ENCODE results near the gene CAMSAP1. TPM values are rescaled to one million over a fixed set of nuclear protein-coding genes. Genes with fewer than 3 reads are reported as not detected.

Gene CAMSAP1
- total and polyA plus RNA-seq, 9 of the 15 experiments (the other 6 are each of a cell fraction or from before 2014, with no cell fraction given): 1.5 to 28.8 (median 14.3) TPM

- H4K20me1 ChIP-seq (replicated peaks; ENCODE audit: control insufficient read depth, insufficient read depth, low read length): no peaks in the 10 kb centered on the region; the same call in 1 of the 2 replicates
- no peaks in the 10 kb centered on the region for H3K9me1 ChIP-seq (ENCODE audit: control insufficient read depth, insufficient read depth, low read length)
- ChIA-PET CTCF (ENCODE audit: low intra/inter-chr PET ratio) (interaction anchor here (0.5 kb wide), 1 partner anchor 10 kb away, joined by 3 read pairs; no protein-coding TSS in a partner anchor), POLR2A (no interaction called here)
- 46% methylated on average over 29 of the region's 43 CpGs for WGBS (ENCODE audit: insufficient coverage, low coverage, missing lambda C conversion rate)
- no peak overlapping the region for H3K27ac ChIP-seq (ENCODE audit: extremely low read depth, low read depth, low read length)
- no peaks in the 10 kb centered on the region for H3K79me2 ChIP-seq (ENCODE audit: control insufficient read depth, insufficient read depth, low read length)
- no peak overlapping the region for H3K4me3 ChIP-seq
- no peak overlapping the region for H2AFZ ChIP-seq (ENCODE audit: low read depth, low read length)
- ATAC-seq (no peak), DNase-seq (ENCODE audit: extremely low read depth in 1 of 4, low spot score in 3 of 4) (no peak), FAIRE-seq (no peak)
- H3K9ac ChIP-seq (ENCODE audit: insufficient read depth in 1 of 2, low read depth in 2 of 2, low read length in 2 of 2): no peak overlapping the region
- no peaks in the 10 kb centered on the region for H3K36me3 ChIP-seq (ENCODE audit: control insufficient read depth, insufficient read depth, low read length)
- no peak overlapping the region for H3K4me2 ChIP-seq (ENCODE audit: insufficient read depth, low read length)
- in situ Hi-C loops (cut with MboI): no loop called here
- intact Hi-C loops (cut with micrococcal nuclease): no loop called here
- no TSS peak for BruUV-seq (replicated peaks)
- peaks cover 0 to 35% of the 10 kb centered on the region in 2 experiments; a peak in 2 of 5 replicates for H3K4me1 ChIP-seq (replicated peaks in 1 of 2; ENCODE audit: control insufficient read depth in 2 of 2, insufficient read depth in 2 of 2, low read length in 2 of 2)
- peaks cover 5 to 46% of the 10 kb centered on the region in 2 experiments; a peak in 4 of 5 replicates for H3K27me3 ChIP-seq (ENCODE audit: control insufficient read depth in 2 of 2, insufficient read depth in 2 of 2, low read length in 2 of 2)
- no peak for TF ChIP-seq SNRNP70 (optimal IDR thresholded peaks at IDR 0.05; ENCODE audit: low read depth, low read length)
- TF ChIP-seq KLF16 (IDR thresholded peaks at IDR 0.05): no peak
- peak; percentile 52; the same call in 1 of the 2 replicates for TF ChIP-seq MAX (CRISPR knock-in tag; IDR thresholded peaks at IDR 0.05)
- H3K9me3 ChIP-seq (replicated peaks; ENCODE audit: control insufficient read depth, insufficient read depth, low read depth, low read length): peaks cover 3% of the 10 kb centered on the region; the same call in 1 of the 2 replicates
These were observed 138.7 kb downstream of the CAMSAP1 start for GRCh38 chr9:135768516-135769218.

- no peak for DNase-seq (ENCODE audit: extremely low read depth in 1 of 4, low spot score in 3 of 4)
- Histone ChIP-seq H2AFZ (ENCODE audit: low read depth, low read length) (no peak overlapping the region), H3K4me1 (replicated peaks in 1 of 2; ENCODE audit: control insufficient read depth in 2 of 2, insufficient read depth in 2 of 2, low read length in 2 of 2) (peaks cover 0 to 22% of the 10 kb centered on the region in 2 experiments; a peak in 1 of 5 replicates), H3K27ac (ENCODE audit: extremely low read depth, low read depth, low read length) (no peak overlapping the region), H3K79me2 (ENCODE audit: control insufficient read depth, insufficient read depth, low read length) (no peaks in the 10 kb centered on the region), H3K36me3 (ENCODE audit: control insufficient read depth, insufficient read depth, low read length) (no peaks in the 10 kb centered on the region), H3K9me3 (replicated peaks; ENCODE audit: control insufficient read depth, insufficient read depth, low read depth, low read length) (peaks cover 3% of the 10 kb centered on the region; the same call in 1 of the 2 replicates), H3K9ac (ENCODE audit: insufficient read depth in 1 of 2, low read depth in 2 of 2, low read length in 2 of 2) (no peak overlapping the region), H3K9me1 (ENCODE audit: control insufficient read depth, insufficient read depth, low read length) (no peaks in the 10 kb centered on the region), H3K4me3 (no peak overlapping the region), H4K20me1 (replicated peaks; ENCODE audit: control insufficient read depth, insufficient read depth, low read length) (no peaks in the 10 kb centered on the region; the same call in 1 of the 2 replicates), H3K4me2 (ENCODE audit: insufficient read depth, low read length) (no peak overlapping the region), H3K27me3 (ENCODE audit: control insufficient read depth in 2 of 2, insufficient read depth in 2 of 2, low read length in 2 of 2) (peaks cover 8 to 45% of the 10 kb centered on the region in 2 experiments; a peak in 4 of 5 replicates)
- no peak for ATAC-seq
- CTCF ChIA-PET (ENCODE audit: low intra/inter-chr PET ratio): no interaction called here
- BruUV-seq (replicated peaks): no TSS peak
- intact Hi-C loops (cut with micrococcal nuclease) (no loop called here), in situ Hi-C loops (cut with MboI) (no loop called here)
- POLR2A ChIA-PET: no interaction called here
- no peak for FAIRE-seq
- WGBS (ENCODE audit: insufficient coverage, low coverage, missing lambda C conversion rate): 15% methylated on average over 4 of the region's 4 CpGs
- TF ChIP-seq ADNP (tag; IDR thresholded peaks at IDR 0.05) (no peak), MTF1 (CRISPR knock-in tag; IDR thresholded peaks at IDR 0.05; ENCODE audit: borderline replicate concordance) (no peak), ZNF57 (CRISPR knock-in tag; IDR thresholded peaks at IDR 0.05) (no peak), PPARD (CRISPR knock-in tag; IDR thresholded peaks at IDR 0.05) (no peak), STAT6 (CRISPR knock-in tag; IDR thresholded peaks at IDR 0.05) (no peak), IRF9 (tag; IDR thresholded peaks at IDR 0.05) (no peak), SUPT5H (IDR thresholded peaks at IDR 0.05) (no peak), TRIM24 (IDR thresholded peaks at IDR 0.05) (no peak), DPF2 (IDR thresholded peaks at IDR 0.05) (no peak)
These were observed 140.6 kb downstream of the CAMSAP1 start for GRCh38 chr9:135766707-135767106.
